Ureter (tissue), 1 donor: ENCODE measurements around the gene PPP6R3. TPM values are rescaled to one million over a fixed set of nuclear protein-coding genes. Genes with fewer than 3 reads are reported as not detected.
"Not testable (repeated sequence)": the region's sequence is repeated elsewhere in the genome, so short reads cannot be mapped to it uniquely, and the experiment has no call there.

Source experiments
- DNase-seq: peaks from one replicate; pipeline ENCODE4 v3.0.0-alpha.2; 2020; ENCODE audit warnings: low spot score
- total RNA-seq: library from RNA; stranded (reverse); gene quantifications from one replicate; pipeline ENCODE4 v1.2.4, GENCODE V29; 2023
- donor health status: DM: yes; HTN: yes; CAD: no.

PPP6R3 gene
- total RNA-seq, 1 donor from 2014 or later, result 183 TPM

DNA sequence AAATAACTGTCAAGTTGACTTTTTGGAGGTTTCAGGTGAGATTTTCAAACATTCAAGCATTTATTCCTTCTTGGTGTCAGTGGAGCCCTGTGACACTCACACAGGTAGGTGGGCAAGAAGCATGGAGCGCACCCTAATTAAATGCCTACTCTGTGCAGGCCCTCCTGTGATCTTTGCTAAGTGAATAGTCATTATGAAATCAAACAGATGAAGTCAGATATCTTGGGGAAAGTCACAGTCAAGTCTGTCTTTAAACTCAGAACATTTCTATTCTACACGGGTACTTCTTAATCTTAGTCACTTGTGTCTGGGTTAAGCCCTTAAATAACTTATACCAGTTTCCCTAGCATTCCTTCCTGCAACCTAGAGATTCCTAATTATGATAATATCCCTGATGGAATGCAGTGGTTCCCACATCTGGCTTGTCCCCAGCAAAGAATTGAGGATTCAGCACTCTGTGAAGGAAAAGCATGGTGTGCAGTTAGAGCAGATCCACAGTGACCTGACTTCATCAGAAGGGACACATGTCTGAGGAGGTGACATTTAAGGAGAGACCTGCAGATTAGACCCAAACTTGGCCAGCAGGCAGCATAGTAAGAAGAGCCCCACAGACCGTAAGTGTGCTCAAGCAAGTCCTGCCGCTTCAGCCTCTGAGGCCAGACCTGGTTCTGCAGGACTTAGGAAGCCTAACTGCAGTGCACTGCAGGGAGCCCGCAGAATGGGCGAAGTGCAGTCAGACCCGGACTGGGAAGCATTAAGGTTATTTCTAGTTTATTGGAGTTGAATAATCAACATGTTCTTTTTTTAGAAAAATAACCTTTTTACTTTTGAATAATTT, 138.5 kb downstream of the PPP6R3 start:
- no peak for DNase-seq

DNA sequence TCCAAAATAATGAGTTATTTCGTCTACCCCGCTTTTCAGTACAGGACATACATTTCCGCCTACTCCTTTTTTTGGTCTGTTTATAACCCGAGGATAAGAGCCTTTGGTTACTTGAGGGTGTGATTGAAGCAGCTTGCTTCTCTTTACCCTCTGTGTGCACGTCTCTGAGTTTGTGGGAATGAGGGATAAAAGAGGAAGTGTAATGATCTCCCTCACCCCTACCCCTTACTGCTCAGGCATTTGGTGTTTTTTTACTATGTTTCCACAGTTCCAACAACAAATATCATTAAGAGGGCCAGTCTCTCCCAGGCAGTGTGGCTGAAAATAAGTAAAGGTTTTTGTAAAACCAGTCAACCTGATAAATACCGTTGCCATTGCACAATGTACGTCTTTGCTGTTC, 140.6 kb downstream of the PPP6R3 start:
- DNase-seq, result no peak

DNA sequence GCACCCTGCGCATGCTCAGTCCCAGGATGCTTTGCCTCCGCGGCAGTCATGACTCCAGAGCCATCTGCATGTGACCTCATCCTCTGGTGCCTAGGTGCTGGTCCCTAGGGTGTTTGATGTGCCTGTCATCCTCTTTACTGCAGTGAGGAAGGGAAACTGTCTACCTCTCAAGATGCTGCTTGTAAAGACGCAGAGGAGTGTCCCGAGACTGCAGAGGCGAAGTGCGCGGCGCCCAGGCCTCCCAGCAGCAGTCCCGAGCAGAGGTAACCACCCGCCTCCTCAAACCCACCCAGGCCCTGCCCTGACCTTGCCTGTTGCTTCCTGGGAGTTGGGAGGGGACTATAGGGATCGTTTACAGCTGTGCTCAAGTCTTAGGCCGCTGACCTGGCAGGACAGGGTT, 149.2 kb downstream of the PPP6R3 start:
- DNase-seq, result no peak

DNA sequence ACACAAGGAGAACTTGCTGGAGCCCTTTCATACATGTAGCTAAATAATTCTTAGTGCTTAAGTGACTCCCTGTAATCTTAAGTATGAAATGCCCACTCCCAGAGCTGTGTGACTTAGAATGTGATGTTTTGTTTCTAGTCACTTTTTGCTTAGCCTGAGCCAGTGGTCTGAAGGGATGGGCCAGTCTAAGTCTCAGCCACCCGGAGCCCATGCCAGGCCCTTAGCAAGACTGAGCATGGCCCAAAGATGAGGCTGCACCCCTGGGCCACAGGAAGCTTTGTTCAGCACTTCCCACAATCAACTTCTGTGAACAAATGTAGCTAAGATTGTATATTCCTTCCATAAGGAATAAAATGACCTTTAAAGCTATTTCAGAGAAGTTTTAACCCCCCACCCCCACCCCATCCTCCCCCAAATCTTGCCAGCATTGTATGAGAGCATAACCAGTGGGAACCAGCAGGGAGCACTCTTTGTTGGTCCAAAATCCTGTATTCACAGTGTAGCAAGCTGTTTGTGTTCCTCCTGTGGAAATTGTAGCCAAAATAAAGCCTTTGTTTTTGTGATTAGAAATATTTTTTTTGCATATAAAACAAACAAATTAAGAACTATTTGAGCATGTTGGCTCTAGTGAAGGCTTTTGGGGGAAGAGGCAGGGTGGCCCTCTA, 150.0 kb downstream of the PPP6R3 start:
- DNase-seq, result no peak

DNA sequence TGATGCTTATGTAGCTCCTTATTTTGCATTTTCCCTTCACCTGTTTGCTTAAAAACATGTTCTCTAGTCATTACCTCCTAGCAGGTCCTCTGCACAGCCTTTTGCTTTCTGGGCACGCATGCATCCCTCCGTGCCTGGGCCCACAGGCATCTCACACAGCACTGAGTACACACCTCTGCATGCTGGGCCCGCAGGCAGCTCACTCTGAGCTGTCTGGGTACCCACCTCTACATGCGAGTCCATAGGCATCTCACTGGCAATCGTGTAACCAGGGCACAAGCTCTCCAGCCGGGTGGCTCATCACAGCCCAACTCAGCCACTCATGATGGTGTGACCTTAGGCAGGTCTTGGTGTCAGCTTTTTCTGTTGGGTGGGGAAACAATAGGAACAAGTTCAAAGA, 155.1 kb downstream of the PPP6R3 start:
- no peak for DNase-seq

DNA sequence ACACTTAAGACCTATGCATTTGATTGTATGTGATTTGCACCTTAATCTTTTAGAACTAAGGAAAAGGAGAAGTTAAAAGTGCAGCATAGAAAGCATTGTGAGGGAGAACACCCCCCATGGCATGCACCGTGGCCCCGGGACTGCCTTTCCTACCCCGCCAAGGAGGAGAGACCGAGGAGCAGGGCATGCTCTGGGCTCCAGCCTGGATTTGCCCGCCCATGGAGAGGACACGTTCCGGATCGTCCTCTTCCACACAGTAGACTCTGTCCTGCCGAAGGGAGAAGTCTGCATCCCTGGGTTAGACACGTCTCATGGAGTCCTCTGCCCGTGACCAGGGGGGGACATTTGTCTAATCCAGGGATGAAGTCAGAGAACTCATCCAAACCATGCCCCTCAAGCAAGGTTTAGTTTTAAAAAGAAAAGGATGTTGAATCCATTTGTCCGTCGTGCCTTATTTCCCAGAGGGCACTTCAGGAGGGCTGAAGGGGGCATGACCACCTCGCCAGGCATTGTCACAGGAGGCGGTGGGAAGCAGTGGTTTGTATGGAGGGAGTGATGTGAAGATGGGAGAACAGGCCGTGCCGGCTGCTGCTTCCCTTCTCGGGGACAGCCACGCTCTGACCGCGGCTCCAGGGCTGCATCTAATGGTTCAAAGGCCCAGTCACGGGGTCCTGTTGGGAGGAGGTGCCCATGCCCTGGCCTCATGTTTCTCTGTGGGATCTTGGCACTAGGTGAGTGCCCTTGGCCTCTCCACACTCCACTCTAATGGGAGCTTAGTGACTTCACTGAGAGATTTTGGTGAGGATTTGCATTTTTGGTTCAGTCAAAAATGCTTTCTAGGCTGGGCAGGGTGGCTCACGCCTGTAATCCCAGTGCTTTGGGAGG, 157.6 kb downstream of the PPP6R3 start:
- DNase-seq, result no peak

DNA sequence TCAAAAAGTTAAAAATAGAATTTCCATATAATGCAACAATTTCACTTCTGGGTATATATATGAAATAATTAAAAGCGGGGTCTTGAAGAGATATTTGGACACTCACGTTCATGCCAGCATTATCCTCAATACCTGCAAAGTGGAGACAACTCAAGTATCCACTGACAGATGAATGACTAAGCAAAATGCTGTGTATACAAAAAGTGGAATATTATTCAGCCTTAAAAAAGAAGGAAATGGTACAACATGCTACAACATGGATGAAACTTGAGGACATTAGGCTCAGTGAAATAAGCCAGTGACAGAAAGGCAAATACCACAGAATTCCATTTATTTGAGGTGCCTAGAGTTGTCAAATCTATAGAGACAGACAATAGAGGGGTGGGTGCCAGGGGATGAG, 161.3 kb downstream of the PPP6R3 start:
- DNase-seq, result no peak

DNA sequence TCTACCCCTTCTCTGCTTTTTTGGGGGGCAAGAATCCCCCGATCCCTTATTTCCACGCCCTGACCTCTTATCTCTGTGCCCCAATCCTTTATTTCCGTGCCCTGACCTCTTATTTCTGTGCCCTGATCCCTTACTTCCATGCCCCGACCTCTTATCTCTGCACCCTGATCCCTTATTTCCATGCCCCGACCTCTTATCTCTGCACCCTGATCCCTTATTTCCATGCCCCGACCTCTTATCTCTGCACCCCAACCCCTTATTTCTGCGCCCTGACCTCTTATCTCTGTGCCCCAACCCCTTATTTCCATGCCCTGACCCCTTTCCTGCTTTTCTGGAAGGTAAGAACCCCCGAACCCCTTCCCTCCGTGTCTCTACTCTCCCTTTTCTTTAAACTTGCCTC, 163.2 kb downstream of the PPP6R3 start:
- DNase-seq, result not testable (repeated sequence)

DNA sequence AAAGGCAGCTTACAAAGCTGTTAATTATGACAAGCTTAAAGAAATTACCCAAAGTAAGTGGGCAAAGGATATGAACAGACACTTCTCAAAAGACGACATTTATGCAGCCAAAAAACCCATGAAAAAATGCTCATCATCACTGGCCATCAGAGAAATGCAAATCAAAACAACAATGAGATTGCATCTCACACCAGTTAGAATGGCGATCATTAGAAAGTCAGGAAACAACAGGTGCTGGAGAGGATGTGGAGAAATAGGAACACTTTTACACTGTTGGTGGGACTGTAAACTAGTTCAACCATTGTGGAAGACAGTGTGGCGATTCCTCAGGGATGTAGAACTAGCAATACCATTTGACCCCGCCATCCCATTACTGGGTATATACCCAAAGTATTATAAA, 164.5 kb downstream of the PPP6R3 start:
- not testable (repeated sequence) for DNase-seq

DNA sequence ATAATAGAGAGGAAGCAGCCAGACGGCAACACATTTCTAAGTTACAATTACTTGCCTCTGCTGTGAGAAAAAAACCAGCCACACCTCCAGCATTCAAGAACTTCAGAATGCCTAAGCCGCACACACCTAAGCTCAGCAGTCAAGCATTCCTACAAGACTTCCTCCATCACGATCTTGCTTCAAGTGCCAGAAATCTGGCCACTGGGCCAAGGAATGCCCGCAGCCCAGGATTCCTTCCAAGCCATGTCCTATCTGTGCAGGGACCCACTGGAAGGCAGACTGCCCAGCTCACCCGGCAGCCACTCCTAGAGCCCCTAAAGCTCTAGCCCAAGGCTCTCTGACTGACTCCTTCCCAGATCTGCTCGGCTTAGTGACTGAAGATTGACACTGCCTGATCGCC, 165.7 kb downstream of the PPP6R3 start:
- not testable (repeated sequence) for DNase-seq

DNA sequence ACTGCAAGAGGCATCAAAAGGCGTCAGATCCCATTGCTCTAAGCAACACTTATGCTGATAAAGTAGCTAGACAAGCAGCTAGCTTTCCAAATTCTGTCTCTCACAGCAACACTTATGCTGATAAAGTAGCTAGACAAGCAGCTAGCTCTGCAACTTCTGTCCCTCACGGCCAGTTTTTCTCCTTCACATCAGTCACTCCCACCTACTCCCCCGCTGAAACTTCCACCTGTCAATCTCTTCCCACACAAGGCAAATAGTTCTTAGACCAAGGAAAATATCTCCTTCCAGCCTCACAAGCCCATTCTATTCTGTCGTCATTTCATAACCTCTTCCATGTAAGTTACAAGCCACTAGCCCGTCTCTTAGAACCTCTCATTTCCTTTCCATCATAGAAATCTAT, 168.3 kb downstream of the PPP6R3 start:
- not testable (repeated sequence) for DNase-seq

DNA sequence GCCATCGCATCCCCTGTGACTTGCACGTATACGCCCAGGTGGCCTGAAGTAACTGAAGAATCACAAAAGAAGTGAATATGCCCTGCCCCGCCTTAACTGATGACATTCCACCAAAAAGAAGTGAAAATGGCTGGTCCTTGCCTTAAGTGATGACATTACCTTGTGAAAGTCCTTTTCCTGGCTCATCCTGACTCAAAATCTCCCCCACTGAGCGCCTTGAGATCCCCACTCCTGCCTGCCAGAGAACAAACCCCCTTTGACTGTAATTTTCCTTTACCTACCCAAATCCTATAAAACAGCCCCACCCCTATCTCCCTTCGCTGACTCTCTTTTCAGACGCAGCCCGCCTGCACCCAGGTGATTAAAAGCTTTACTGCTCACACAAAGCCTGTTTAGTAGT, 171.8 kb downstream of the PPP6R3 start:
- not testable (repeated sequence) for DNase-seq

DNA sequence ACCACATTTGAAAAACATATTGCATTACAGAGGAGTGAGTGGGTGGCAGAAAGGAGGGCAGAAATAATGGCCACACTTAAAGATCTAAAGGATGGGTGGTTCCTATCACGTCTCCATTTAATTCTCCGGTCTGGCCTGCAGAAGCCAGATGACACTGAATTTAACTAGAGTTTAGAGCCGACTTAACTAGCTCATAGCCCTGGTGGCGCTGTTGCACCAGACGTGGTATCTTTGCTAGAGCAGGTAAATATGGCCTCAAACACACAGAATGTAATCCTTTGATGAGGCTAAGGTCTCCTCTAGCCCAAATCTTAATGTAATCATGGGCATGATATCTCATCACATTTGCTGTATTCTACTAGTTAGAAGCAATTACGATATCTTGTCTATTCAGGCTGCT, 172.2 kb downstream of the PPP6R3 start:
- DNase-seq, result no peak

DNA sequence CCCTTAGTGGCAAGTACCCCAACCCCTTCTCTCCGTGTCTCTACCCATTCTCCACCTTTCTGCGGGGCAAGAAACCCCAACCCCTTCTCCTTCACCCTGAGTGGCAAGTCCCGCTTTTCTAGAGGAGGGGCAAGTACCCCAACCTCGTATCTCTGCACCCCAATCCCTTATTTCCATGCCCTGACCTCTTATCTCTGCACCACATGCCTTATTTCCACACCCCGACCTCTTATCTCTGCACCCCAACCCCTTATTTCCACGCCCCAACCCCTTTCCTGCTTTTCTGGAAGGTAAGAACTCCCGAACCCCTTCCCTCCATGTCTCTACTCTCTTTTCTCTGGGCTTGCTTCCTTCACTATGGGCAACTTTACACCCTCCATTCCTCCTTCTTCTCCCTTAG, 174.1 kb downstream of the PPP6R3 start:
- DNase-seq, result not testable (repeated sequence)

DNA sequence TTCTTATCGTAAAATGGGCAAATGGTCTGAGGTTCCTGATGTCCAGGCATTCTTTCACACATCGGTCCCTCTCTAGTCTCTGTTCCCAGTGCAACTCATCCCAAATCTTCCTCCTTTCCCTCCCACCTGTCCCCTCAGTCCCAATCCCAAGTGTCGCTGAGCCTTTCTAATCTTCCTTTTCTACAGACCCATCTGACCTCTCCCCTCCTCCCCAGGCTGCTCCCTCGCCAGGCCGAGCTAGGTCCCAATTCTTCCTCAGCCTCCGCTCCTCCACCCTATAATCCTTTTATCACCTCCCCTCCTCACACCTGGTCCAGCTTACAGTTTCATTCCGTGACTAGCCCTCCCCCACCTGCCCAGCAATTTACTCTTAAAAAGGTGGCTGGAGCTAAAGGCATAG, 174.6 kb downstream of the PPP6R3 start:
- DNase-seq, result not testable (repeated sequence)

DNA sequence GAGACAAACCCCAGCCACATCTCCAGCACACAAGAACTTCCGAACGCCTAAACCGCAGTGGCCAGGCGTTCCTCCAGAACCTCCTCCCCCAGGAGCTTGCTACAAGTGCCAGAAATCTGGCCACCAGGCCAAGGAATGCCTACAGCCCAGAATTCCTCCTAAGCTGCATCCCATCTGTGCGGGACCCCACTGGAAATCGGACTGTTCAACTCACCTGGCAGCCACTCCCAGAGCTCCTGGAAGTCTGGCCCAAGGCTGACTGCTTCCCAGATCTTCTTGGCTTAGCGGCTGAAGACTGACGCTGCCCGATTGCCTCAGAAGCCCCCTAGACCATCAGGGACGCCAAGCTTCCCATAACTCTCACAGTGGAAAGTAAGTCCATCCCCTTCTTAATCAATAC, 175.3 kb downstream of the PPP6R3 start:
- not testable (repeated sequence) for DNase-seq

DNA sequence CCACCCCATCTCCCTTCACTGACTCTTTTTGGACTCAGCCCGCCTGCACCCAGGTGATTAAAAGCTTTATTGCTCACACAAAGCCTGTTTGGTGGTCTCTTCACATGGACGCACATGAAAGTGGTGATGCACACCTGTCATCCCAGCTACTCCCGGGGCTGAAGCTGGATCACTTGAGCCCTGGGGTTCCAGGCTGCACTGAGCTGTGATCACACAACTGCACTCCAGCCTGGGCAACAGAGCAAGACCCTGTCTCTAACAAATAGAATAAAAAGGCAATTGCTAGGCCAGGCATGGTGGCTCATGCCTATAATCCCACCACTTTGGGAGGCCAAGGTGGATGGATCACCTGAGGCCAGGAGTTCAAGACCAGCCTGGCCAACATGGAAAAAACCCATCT, 178.8 kb downstream of the PPP6R3 start:
- not testable (repeated sequence) for DNase-seq

DNA sequence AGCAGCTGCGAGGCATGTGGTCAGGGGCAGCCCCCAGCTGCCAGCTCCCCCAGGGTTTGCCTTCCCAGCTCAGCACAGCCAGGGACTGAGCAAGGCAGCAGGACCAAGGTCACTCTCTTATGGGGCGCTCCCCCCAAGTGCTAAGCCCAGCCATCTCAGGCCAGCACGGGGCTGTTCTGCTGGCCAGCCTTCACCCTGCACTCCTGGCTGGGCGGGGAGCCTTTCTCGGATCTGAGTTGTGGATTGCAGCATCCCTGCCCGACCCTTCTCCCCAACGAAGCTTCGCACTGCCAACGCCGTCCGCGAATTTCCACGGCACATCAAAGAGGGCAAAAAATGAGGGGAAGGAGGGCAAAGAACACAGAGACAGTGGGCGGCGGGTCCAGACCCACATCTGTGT, 181.3 kb downstream of the PPP6R3 start:
- no peak for DNase-seq

DNA sequence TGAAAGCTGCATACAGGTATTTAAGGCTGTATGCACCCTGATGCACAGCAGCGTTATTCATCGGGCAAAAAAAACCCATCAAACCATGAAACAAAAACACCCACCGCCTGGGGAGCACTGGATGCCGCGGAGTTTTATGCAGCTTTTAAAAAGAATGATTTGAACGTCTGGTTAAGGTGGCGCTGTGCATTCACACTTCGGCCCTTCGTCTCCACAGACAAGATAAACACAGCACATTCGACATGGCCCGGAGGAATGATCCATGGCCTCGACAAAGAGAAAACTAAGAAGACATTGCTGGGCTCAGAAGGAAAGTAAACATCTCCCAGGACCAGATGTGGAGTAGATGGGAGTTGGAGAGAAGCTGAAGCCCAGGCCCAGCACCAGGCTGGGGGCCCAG, 183.0 kb downstream of the PPP6R3 start:
- DNase-seq, result no peak

DNA sequence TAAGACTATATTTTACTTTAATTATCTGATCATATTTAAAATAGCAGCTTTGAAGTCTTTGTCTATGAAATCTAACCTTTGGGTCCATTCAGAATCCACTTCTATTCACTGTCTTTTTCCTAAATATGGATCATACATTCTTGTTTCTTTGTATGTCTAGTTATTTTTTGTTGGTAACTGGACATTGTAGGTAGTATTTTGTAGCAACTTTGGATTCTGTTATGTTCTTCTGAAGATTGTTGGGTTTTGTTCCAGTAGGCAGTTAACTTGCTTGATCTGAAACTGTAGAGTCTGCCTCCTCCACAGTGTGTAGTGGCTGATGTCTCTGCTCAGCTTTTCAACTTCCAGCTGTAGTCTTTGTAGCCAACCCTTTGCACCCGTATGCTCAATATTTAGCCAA, 186.3 kb downstream of the PPP6R3 start:
- DNase-seq, result no peak

DNA sequence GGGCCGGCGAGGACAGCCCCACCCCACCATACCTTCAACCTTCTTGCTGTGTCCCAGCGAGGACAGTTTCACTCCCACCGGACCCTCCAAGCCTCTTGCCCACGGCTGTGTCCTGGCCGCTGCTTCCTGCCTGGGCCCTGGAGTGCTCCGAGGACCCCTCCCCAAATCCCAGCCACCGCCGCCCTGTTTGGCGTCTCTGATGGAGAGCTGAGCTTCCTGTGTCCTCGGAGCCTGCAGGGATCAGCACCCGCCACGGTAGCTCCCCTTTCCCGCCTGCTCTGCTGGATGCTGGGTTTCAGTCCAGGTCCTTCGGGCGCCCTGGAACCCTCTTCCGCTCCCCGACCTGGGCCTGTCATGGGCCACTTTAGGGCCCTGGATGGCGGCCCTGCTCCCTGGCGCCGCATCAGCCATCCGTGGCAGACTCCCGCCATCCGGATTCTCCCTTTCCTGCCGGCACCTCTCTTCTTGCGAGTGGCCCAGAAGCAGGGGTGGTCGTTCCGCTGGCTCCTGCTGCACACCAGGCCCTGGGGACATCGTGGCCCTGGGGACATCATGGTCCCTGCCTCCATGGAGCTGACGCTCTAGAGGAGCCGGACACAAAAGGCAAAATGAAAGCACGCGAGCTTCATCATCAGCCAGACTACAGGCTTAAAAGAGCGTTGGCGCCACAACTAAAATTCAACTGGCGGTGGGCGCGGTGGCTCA, 189.5 kb downstream of the PPP6R3 start:
- DNase-seq, result no peak

DNA sequence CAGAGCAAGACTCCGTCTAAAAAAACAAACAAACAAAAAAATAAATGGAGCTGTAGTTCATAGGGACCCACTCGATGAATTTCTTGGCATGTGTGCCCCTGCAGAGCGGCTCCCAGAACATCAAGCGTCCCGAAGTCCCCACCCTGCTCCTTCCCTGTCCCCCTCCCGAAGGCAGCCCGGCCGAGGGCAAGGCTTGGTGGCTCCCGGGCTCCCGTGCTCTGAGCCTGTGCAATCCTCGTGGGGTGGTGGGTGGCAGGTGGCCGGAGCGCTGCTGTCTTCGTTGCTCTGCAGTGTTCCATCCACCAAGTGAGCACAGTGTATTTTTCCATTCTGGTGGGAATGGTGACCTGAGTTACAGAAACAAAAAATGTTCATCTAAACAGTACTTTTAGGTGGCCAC, 190.2 kb downstream of the PPP6R3 start:
- DNase-seq, result no peak
